COLO829 (cell line): ENCODE data around the gene TUBGCP3.
"Not testable (repeated sequence)": the region's sequence is repeated elsewhere in the genome, so short reads cannot be mapped to it uniquely, and the experiment has no call there.

Source experiments
- DNase-seq: peaks from one replicate; pipeline ENCODE4 v3.0.0; 2012; ENCODE audit warnings: low spot score

Gene TUBGCP3, protein sequence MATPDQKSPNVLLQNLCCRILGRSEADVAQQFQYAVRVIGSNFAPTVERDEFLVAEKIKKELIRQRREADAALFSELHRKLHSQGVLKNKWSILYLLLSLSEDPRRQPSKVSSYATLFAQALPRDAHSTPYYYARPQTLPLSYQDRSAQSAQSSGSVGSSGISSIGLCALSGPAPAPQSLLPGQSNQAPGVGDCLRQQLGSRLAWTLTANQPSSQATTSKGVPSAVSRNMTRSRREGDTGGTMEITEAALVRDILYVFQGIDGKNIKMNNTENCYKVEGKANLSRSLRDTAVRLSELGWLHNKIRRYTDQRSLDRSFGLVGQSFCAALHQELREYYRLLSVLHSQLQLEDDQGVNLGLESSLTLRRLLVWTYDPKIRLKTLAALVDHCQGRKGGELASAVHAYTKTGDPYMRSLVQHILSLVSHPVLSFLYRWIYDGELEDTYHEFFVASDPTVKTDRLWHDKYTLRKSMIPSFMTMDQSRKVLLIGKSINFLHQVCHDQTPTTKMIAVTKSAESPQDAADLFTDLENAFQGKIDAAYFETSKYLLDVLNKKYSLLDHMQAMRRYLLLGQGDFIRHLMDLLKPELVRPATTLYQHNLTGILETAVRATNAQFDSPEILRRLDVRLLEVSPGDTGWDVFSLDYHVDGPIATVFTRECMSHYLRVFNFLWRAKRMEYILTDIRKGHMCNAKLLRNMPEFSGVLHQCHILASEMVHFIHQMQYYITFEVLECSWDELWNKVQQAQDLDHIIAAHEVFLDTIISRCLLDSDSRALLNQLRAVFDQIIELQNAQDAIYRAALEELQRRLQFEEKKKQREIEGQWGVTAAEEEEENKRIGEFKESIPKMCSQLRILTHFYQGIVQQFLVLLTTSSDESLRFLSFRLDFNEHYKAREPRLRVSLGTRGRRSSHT

DNA sequence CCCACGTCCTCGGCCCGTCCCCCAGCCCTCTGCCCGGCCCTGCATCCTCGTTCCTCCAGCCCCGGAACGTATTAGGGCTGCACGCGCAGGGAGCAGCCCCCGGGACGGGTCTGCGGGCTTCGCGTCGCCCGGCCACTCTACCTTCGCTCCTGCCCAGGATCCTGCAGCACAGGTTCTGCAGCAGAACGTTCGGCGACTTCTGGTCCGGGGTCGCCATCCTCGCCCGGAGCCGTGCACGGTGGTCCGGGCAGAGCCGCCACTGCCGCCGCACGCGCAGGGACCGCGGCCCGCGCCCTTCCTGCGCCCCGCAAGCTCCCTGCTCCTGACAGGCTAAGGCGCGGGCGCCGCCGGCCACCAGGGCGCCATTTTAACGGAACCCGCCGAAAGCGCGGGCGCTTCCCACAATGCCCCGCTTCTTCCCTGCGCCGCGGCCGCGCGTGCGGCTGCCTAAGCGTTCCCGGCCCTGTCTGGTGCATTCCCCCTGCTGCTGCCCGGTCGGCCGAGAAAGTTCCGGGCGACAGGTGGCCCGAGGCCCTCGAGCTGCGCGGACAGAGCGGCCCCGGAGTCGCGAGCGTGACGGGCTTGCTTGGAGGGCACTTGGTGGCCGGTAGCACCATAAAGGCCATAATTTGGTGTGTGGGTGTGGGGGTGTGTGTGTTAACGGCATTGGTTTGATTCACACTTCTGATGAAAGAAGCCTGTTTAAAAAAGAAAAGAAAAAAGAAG, at the start of gene TUBGCP3:
Gene TUBGCP3, minus strand, starts transcription at position 390 of the 726 bp plus-strand sequence. Its CDS starts 173 bp downstream, at position 217.
- DNase-seq: peak; percentile 87

DNA sequence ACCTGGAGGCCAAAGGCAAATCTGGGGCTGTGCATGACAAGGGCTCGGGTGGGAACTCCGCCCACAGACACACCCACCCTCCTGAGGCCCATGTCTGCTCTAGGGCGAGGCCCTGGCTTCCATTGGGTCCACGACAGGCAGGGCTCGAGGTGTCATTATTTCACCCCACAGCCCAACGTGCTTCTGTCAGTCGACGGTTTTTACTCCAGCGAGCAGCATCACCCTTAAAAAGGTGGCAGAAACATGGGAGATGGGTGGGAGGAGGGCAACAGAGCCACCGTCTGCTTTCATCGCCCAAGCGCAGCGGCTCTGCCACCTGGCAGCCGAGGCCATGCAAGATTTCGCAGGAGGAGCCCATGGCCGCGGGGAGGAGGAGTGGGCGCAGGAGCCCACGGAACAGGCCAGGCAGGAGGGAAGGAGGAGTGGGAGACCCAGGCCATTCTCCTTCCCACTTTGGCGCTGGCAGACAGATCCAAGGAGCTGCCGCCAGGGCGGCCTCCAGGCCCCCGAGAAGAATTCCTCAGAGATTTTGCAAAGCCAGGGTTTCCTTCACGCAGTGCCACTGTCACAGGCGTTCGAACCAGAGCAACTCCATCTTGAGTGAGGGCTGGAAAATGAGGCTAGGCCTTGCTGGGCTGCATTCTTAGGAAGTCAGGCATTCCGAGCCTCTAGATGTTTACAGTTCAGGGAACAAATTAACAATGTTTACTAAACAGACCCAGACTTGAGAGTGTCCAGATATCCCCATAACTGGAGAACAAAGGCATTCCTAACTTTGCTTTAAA, 49.3 kb upstream of the TUBGCP3 start:
- DNase-seq: no peak

DNA sequence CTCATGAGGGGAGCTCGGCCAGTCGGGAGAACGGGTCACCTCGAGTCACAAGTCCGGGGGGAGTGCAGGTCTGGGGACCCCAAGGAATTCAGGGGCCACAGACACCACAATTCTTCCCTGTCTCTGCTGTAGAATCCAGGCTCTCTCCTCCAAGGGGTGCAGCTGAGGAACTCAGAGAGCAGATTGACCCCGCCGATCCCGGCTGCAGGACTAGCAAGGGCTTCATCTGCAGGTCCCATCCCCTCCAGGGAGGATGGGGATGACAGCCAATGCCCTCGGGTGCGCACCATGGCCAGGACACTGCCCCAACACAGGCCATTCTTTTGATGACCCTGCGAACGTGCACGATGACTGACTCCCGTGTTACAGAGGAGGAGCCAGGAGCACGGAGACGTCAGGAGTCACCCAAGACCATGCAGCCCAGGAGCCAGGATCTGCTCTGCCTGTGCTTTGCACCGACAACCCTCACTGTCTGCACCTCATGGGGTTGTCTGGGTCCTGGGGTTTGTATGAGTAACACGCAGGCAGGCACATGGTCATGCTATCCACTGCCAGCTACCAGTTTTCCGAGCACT, 48.5 kb upstream of the TUBGCP3 start:
- DNase-seq: no peak

- DNase-seq: no peak
Measured at GRCh38 chr13:112635323-112635722, 47.4 kb upstream of the TUBGCP3 start.

DNA sequence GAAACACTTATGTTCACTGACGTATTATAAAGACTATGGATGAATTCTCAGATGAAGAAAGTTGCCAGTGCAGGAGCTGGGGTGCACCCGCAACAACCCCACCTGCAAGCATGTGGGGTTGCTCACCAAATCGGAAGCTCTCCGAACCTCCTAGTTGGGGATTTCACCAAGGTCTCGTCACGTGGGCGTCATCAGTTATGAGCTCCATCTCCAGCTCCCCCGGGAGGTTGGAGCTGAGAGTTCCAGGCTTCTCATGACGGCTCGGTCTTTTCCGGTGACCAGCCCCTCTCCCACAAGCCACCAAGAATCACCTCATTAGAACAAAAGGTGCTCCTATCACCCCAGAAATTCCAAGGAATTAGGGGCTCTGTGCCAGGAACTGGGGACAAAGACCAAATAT, 46.1 kb upstream of the TUBGCP3 start:
- no peak for DNase-seq

GRCh38 chr13:112630226-112630625, 42.3 kb upstream of the TUBGCP3 start:
- not testable (repeated sequence) for DNase-seq

DNA sequence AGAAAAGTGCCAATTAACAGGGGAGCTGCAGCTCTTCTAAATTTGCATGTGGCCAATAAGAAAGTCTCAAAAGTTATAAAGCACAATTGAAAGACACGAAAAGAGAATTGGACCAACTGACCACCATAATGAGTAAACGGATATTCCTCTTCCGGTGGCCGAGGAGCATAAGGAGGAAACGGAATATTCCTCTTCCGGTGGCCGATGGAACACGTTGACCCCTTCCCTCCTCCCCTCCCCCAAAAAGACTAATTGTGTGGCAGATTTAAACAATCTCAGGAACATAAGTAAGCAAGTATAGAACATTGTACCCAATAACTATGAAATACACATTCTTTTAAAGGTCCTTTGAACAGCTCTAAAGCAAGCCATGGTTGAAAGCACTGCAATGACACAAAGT, 41.2 kb upstream of the TUBGCP3 start:
- no peak for DNase-seq

DNA sequence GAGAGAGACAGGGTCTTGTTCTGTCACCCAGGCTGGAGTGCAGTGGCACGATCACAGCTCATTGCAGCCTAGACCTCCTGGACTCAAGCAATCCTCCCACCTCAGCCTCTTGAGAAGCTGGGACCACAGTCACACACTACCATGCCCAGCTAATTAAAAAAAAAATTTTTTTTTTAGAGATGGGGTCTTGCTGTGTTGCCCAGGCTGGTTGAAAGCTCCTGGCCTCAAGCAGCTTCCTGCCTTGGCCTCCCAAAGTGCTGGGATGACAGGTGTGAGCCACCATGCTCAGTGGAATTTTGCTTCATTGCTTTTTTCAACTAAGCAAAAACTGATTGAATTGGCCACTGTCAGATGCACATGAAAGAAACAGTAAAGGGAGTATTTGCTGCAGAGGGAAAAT, 39.7 kb upstream of the TUBGCP3 start:
- not testable (repeated sequence) for DNase-seq

DNA sequence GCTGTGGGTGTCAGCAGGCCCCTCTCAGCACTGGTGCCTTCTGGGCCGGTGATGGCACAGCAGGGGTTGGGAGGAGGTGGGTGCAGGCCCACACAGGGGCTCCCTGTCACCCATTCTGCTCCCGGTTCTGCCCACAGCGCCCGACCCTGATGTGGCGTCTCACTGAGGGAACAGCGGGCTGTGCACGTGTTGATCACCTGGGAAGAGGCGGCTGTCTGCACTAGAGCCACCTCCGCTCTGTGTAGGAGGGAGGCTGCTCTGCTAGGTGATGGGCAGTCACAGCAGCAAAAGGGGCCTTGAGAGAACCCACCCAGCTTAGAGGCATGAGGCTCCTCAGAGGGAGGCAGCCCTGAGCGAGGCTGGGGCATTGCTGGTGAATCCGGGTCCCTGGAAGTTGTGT, 39.2 kb upstream of the TUBGCP3 start:
- DNase-seq: no peak

DNA sequence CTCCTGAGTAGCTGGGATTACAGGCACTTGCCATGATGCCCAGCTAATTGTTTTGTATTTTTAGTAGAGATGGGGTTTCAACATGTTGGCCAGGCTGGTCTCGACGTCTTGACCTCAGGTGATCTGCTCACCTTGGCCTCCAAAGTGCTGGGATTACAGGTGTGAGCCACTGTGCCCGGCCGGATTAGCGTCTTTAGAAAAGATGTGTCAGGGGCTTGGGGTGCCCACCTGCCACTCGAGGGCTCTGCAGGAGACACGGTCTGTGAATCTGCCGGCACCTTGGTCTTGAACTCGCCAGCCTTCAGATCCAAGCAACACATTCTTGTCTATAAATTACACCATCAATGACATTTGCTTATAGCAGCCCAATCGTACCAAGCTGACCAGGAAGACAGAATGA, 38.8 kb upstream of the TUBGCP3 start:
- DNase-seq: no peak

GRCh38 chr13:112626124-112626523, 38.2 kb upstream of the TUBGCP3 start:
- DNase-seq: no peak

DNA sequence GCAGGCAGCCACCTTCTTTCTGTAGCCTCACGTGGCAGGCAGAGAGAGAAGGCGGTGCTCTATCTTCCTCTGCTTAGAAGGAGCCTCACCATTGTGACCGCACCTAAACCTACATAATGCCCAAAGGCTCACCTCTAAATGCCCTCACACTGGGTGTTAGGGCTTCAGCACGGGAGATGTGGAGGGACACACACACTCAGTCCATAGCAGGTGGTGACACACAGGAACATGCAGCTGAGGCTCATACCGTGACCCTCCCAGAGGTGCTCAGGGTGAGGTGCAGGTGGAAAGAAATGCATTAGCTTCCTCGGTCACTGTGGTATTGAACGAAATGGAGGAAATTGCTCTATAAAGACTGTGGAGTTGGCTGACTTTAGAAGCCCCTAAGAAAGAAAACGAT, 37.7 kb upstream of the TUBGCP3 start:
- DNase-seq: no peak

- no peak for DNase-seq
Measured at GRCh38 chr13:112624602-112625430, 36.9 kb upstream of the TUBGCP3 start.

- no peak for DNase-seq
Measured at GRCh38 chr13:112624040-112624439, 36.1 kb upstream of the TUBGCP3 start.

GRCh38 chr13:112623051-112623711, 35.2 kb upstream of the TUBGCP3 start:
- no peak for DNase-seq

- no peak for DNase-seq
Measured at GRCh38 chr13:112622375-112622774, 34.4 kb upstream of the TUBGCP3 start.

DNA sequence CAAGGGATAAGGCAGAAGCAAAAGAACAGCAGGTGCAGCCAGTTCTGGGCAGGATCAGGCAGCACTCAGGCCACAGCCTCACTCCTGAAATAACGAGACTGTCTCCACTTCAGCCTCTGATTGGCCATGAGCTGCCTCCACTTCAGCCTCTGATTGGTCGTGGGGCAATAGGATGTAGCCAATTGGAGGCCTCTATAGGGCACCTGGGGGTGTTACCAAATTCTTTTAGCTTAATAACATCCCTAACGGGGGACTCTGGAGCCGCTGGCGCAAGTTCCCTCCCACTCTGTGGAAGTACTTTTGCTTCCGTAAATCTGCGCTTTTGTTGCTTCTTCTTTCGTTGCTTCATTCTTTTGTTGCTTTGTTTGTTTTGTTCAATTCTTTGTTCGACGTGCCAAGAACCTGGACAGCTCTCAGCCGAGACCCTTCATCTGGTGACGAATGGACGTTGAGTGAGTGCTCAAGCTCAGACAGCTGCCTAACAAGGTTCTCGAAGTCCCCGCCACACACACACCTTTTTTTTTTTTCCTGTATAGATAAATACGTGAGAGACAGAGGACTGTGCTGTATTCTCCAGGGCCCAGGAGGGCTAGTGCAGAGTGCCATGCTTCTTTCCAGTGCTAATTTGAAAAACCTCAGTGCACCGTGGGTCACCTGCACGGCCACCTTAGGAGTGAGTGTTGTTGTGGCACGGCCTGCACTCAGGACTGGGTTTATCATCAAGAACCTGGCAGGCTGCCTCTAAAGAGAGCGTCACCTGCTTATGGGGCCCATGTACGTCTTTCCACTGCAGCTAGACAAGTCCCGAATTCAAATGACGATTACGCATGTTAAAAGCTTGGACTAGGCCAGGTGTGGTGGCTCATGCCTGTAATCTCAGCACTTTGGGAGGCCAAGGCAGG, 32.0 kb upstream of the TUBGCP3 start:
- DNase-seq: no peak

- DNase-seq: no peak
Measured at GRCh38 chr13:112618501-112618900, 30.5 kb upstream of the TUBGCP3 start.
